B cell (primary cell): ENCODE data around the gene GRB10.

Experiments used
- CTCF ChIP-seq: fragments of 200-600 bp; IDR thresholded peaks from one replicate; pipeline ENCODE4 v1.8.0; 2022; ENCODE audit warnings: antibody characterized with exemption, mild to moderate bottlenecking
- EZH2 ChIP-seq: IDR thresholded peaks from 2 replicates; pipeline ENCODE4 v1.6.1; 2012; ENCODE audit warnings: borderline replicate concordance, low read depth, mild to moderate bottlenecking, moderate library complexity, low read length; ENCODE audit not compliant: insufficient read depth, poor library complexity, severe bottlenecking

- TF ChIP-seq CTCF (no peak), EZH2 (no peak)
Measured at GRCh38 chr7:50792342-50793119, 9.8 kb upstream of the GRB10 start.
